GM20000 (cell line): ENCODE results near the gene CISH.

Experiments used
- DNase-seq: peaks from one replicate; pipeline ENCODE4 v3.0.0; 2012; ENCODE audit warnings: low spot score
- TF ChIP-seq, protein P1 (sequence below): IDR thresholded peaks from 2 replicates; pipeline ENCODE4 v1.5.1; 2012; ENCODE audit warnings: mild to moderate bottlenecking, control low read depth; ENCODE audit errors: extremely low read depth, missing control alignments

Gene CISH

DNA sequence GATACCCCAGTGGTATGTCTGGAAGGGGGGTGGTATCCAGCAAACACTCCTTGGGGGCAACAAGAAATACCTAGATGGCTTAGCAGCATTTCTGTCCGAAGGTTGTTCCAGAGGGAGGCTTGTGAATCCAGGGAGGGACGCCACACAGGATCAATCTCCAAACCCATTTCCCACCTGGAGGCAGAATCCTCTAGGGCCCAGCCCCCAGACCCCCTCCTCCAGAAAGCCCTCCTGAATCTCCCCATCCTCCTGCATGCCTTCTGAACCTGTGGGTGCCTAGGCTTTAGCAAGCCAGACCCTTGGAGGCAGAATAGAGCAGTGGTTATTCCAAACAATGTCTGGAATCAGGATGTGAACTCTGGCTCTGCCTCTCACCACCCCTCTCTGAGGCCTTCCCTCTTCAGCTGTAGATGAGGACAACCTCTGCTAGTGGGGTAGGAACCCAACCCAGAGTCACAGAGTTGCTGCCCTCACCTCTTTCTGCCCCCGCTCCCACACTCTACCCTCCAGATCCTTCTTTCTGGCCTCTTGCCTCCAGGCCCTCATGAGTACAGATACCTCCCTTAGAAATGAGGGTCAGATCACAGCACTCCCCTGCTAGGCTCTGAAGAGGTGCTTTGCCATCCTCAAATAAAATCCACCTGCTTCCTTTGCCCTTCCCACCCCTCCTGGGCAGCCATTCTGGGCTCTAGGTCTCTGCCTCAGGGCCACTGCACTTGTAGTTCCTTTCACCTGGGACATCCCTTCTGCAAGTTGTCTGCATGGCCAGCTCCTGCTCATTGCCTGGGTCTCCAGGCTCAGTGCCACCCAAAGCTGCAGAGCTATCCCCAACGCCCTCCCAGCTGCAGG, 8.1 kb downstream of the CISH start:
- no peak for DNase-seq
- TF ChIP-seq, protein P1, sequence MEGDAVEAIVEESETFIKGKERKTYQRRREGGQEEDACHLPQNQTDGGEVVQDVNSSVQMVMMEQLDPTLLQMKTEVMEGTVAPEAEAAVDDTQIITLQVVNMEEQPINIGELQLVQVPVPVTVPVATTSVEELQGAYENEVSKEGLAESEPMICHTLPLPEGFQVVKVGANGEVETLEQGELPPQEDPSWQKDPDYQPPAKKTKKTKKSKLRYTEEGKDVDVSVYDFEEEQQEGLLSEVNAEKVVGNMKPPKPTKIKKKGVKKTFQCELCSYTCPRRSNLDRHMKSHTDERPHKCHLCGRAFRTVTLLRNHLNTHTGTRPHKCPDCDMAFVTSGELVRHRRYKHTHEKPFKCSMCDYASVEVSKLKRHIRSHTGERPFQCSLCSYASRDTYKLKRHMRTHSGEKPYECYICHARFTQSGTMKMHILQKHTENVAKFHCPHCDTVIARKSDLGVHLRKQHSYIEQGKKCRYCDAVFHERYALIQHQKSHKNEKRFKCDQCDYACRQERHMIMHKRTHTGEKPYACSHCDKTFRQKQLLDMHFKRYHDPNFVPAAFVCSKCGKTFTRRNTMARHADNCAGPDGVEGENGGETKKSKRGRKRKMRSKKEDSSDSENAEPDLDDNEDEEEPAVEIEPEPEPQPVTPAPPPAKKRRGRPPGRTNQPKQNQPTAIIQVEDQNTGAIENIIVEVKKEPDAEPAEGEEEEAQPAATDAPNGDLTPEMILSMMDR = no peak

DNA sequence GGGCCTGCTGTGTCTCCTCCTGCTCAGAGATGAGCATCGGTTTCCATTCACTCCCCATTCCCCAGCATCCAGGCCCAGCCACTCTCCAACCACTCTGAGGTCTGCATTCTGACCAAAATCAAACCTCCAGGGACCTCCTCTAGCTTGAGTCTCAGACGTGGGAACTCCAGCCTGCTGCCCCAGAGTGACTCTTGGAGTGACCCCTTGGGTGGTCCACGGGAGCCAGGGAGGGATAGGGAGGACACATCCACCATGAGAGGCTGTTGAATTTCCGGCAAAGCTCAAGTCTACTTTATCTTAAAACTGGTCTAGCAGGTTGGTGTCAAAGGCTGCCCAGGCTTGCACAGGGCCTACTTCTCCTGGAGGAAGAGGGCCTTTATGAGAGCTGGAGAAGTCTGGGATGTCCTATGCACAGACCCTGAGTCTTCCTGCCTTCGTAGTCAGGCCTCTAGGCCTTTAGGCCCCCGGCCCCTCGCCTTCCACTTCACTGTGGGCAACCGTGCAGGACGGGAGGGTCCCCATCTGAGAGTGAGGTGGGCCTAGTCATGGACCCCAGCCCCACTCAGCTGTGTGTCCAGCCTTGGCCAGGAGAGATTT, 8.9 kb downstream of the CISH start:
- TF ChIP-seq, protein P1 = no peak
- DNase-seq = no peak

DNA sequence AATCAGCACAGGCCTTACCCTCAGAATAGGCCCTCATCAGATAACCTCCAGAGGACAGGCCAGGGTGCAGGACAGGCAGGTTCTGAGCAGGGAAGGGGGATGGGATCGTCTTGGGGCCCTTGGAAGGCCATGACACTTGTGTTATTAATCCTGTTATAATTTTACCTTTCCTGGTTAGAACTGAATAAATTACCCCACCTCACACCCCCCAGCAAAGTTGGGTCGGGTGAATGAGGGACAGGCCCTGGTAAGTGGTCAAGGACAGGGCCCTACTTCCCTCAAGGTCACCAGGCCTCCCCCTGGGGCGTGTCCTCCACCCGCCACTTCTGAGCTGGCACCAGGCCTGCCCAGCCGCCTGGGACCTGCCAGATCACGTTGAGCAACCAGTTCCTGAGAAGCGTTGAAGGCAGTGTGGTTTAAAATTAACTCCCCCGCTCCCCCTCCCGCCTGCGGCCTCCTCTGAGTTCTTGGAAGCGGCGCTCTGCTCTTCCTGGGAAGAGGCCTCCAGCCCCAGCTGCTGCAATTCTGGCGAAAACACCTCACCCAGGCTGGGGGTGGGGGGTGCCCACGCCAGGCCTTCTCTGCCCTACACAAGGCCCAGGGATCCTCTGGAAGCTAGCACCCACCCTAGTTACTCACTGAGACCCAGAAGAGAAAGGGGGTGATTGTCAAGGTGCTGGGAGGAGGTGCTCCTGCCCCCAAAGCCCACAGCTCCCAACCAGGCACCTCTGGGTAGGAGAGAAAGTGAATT, 10.6 kb downstream of the CISH start:
- no peak for DNase-seq
- TF ChIP-seq, protein P1 = no peak

DNA sequence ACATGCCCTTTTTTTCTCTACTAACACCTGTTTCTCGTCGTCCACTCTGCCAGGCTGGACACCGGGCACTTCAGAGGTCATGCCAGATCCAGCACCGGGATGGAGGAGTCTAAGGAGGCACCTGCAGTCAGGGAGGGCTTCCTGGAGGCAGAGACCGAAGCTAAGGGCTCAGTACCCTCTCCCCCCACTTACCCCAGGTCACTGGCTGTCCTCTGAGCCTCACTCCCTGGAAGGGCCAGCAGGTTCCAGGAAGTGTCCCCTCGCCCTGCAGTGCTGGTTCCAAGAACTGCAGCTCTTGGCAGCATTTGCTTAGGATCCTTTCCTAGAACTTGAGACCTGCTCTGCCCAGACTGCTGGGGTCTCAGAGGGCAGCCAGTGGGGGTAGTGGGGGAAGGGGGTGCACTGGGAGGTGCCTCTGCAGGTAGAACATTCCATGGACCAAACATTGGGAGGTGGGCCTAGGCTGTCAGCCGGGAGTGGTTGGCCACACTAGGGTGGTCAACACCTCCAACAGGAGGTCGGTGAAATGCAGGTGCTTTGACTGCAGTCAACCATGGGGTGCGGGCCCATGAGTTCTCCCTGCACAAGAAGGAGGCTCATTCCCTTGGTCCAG, 11.3 kb downstream of the CISH start:
- TF ChIP-seq, protein P1 = no peak
- DNase-seq = no peak

DNA sequence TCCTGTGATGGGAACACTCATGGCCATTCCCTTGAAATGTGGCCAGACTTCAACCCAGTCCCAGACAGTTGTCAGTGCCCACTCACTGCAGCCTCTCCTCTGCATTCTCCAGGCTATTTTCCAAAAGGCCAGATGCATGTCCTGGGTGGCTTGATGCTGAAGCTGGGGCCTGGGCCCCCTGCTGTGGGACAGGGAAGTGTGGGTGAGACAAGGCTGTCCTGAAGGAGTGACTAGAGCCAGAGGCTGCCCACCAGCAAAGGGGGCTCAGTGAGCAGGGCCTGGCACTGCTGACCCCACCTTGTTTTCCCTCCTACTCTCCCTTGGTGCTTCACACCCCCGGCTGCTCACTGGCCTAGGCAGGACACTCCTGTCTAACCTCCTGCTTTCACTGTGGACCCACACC, 11.9 kb downstream of the CISH start:
- TF ChIP-seq, protein P1 = no peak
- no peak for DNase-seq

DNA sequence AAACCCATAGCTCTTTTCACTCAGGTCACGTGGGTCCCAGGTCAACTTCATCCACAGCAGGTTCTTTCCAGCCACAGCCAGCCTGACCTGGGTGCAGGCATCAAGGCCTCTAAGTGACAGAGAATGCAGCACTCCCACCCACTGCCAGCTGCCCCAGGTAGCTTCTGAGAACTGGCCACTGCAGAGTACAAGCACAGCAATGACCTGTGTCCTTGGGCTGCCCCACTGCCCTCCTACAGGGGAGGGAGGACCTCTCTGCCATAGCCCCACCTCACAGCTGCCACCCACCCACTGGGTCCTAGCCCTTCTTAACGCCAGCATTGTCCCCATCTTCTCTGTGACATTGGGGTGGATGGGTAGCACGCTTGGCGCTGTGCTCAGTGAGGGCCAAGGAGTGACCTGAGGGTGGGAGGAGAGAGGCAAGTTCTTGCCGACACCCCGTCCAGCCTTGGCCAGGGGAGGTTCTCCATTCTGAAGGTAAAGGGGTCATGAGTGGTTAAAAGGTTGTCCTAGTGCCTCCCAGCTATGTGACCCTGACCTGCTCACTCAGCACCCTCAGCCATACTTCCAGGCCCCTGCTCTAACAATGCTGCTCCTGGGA, 12.4 kb downstream of the CISH start:
- no peak for DNase-seq
- TF ChIP-seq, protein P1 = no peak
